GM11168 (cell line): Measurements from ENCODE around the gene NGEF.

Experiments
- in situ Hi-C: fragments of 300-500 bp; cut with MboI; formaldehyde crosslinking; loops from one replicate; pipeline ENCODE4 v1.12.0; 2022; ENCODE audit warnings: low sequenced_read_pairs; ENCODE audit not compliant: unreplicated experiment

Gene NGEF

GRCh38 chr2:232941400-232941799, 71.7 kb downstream of the NGEF start:
- in situ Hi-C loops, result no loop called here

DNA sequence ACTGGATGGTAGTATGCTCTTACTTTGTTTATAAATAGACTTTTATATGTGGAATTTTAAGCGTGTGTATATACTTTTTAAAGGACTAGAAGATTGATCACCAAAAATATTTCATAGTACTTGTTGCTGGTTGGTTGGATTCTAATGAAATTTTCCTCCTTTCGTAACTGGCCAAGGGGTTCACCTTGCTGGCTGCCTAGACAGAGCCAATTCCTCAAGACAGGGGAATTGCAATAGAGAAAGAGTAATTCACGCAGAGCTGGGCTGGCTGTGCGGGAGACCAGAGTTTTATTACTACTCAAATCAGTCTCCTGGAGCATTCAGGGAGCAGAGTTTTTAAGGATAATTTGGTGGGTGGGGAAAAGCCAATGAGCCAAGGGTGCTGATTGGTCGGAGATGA, 72.3 kb downstream of the NGEF start:
- in situ Hi-C loops, result no loop called here

DNA sequence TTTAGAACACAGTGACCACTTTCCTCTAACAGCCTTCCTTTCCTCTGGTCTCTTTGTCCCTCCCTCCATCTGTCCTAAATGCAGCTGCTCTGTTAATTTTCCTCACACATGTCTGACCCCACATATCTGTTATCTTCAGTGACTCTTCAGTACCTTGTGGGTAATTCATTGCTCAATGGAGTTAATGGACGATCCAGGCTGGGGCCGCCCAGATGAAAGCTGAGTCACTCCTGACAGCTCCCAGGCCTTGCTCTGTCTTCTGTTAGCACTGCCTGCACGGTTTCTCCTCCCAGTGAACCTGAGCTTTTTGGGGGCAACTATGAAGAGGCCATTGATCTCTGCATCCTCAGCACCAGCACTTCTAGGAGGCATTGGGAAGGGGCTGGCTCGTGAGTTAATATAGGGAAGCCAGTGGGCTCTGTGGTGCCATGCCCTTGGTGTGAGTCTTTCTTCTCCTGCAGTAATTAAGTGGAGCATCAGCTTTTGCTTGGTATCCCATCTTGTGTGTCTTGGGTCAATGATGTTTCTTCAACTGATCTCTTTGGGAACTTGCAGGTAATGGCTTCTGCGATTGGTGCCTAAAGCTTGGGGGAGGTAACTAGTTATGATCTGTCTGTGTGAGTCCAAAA, 75.7 kb downstream of the NGEF start:
- in situ Hi-C loops, result no loop called here

DNA sequence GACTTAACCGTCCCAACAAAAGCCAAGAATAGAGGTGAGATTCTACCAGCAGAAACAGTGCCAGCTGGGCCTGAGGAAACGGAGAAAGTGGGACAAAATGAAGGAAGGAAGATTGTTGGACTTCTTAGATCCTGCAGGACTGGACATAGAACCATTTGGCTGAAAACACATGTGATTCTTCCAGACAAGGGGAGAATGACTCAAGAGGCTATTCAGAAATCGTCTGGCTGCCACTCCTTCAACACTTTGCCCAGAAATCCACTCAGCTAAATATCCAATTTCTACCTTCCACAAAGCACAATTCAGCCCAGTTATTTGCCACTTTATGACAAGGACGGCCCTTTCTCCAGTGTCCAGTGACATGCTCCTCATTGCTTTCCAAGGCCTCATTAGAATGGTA, 81.4 kb downstream of the NGEF start:
- in situ Hi-C loops, result no loop called here

DNA sequence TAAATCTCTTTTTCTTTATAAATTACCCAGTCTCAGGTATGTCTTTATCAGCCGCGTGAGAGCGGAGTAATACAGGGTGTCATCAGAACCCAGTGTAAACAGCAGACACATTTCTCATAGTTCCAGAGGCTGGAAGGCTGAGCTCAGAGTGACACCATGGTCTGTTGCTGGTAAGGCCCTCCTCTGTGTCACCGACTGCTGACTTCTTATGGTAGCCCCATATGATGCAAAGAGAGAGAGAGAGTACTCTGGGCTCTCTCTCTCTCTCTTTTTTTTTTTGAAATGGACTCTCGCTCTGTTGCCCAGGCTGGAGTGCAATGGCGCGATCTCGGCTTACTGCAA, 83.0 kb downstream of the NGEF start:
- in situ Hi-C loops, result no loop called here

DNA sequence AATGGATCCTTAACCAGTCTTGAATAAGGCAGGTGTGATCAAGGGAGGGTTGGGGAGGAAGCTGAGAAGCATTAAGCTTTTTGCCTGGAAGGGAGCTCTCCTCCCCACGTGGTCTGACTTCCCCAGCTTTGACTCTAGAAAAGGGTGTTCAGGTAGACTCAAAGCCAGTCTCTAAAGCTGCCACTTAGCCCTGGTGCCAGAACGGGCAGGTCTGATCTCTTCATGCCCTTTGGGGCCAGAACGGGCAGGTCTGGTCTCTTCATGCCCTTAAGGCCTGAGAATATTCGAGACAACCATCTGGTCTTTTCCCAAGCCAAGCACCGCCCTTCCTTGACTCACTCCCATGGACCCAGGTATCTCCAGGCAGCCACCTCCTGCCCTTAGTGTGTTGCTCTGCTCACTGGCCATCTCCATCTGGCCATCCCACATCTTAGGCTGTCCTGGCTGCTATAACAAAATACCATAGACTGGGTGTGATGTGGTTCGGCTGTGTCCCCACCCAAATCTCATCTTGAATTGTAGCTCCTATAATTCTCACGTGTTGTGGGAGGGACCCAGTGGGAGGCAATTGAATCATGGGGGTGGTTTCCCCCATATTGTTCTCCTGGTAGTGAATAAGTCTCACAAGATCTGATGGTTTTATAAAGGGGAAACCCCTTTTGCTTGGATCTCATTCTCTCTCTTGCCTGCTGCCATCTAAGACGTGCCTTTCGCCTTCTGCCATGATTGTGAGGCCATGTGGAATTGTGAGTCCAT, 83.6 kb downstream of the NGEF start:
- in situ Hi-C loops, result no loop called here

DNA sequence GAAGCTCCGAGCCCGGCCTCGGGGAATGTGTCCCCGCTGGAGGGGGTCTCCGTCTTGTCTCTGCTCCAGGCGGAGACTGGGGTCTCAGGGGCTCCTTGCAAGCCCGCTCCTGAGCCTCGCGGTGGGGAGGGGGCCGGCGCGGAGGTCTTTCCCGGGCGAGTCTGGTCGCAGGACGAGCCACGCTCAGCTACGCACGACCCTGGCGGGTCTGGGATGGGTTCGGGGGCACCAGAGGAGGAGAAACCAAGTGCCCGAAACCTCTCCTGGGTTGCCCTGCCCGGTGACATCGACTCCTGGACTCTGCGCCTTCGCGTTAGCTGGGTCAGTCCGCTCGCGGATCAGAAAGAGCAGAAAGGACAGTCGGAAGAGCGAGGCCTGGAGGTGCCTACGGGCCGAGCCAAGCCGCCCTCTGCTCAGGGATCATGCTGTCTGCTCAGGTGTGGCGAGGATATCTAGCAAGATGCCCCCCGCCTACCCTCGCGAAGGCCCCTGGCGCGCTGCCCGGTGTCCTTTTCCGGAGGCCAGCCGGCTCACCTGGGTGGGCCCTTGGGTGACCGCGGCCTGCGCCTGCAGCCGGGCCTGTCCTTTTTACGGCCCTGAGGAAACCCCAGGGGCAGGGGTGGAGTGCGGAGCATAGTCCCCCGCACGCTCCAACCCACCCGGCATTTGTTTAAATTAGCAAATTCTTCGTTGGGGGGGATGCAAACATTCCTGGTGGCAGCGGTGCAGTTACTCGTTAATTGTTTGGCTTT, 84.3 kb downstream of the NGEF start:
- in situ Hi-C loops, result no loop called here

DNA sequence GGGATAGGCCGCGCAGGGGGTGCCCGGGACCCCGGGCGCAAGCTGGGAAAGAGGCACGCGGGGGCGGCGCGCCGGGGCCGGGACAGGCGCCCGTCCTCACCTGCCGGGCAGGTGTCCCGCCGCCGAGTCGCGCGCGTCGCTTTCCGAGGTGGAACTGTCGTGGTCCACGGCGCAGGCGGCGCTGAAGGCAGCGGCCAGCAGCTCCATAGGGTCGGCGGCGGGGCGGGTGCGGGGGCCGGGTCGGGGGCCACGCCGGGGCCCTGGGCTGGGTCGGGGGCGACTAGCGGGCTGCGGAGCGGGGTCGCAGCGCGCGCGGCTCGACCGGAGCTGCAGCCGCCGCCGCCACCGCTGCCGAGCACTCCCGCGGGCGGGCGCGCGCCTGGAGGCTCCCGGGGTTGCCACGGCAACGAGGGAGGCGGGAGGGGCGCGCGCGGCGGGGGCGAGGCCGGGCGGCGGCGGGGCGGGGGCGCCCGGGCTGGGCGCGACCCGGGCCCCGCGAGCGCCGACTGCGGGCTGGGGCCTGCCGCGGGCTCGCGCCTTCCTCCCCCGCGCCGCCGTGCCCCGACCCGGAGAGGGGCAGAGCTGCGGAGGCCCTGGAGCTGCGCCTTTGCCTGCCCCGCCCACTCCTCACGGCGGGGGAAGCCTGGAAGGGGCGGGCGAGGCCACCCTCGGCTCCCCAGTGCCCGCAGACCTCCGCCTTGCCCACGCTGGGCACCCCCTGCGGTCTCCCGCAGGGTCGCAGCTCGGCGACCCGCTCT, 85.1 kb downstream of the NGEF start:
- in situ Hi-C loops, result no loop called here

- in situ Hi-C loops, result no loop called here
Observed at GRCh38 chr2:232927032-232927792, 85.8 kb downstream of the NGEF start.

DNA sequence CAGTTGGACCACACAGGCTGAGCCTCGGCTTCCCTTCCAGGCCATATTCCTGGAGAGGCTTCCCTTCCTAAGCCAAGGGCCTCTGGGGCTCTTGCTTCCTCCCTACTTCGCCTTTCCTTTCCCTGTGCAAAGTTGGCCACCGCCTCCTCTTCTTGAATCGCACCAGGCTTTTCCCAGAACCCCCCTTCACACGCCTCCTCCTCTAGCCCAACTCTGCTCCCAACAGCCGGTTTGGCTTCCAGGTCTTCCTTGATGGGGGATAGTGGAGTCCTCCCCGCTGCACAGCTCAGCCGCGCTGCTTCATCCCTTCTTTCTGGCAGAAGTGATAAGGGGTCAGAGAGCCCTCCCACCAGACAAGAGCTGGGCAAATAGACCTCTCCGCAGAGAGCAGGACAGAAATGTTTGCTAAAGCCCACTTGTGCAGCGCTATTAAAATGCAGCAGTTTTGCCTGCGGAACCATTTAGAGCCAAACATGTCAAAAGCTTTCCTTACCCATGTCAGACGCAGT, 86.6 kb downstream of the NGEF start:
- in situ Hi-C loops, result no loop called here

DNA sequence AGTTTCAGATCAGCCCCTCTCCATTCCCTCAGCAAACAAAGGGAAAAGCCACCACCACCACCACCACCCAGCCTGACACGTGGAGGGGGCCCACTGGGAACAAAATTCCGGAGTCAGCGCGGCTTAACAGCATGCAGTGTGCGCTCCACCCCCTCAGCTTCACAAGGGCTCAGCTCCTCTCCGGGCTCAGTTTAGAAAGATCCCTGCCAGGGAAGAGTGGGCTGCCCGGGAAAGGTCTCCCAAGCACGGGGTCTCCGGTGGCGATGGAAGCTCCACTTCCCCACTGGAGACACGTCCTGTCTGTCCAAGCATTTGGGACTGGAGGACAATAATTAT, 87.3 kb downstream of the NGEF start:
- in situ Hi-C loops, result no loop called here

- in situ Hi-C loops, result no loop called here
Observed at GRCh38 chr2:232925153-232925820, 87.8 kb downstream of the NGEF start.

DNA sequence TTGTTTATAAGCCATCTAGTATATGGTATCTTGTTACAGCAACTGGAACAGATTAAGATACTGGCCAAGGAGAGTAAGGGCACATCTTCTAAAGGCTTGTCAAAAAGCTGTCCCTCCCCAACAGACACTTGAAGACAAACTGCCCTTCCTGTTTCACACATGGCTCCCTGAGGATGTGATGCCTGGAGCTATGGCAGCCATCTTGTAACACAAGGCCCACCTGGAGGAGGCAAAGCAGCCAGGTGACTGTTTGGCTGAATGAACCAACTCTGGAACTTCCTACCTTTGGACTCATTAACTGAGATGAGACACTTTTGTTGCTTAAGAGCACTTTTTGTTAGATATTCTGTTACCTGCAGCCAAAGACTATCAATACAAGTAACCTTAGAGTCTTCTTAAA, 88.6 kb downstream of the NGEF start:
- in situ Hi-C loops, result no loop called here

- in situ Hi-C loops, result no loop called here
Observed at GRCh38 chr2:232920760-232921159, 92.3 kb downstream of the NGEF start.

- in situ Hi-C loops, result no loop called here
Observed at GRCh38 chr2:232920055-232920454, 93.0 kb downstream of the NGEF start.

GRCh38 chr2:232919141-232919540, 93.9 kb downstream of the NGEF start:
- in situ Hi-C loops, result no loop called here

- in situ Hi-C loops, result no loop called here
Observed at GRCh38 chr2:232913903-232914302, 99.2 kb downstream of the NGEF start.

DNA sequence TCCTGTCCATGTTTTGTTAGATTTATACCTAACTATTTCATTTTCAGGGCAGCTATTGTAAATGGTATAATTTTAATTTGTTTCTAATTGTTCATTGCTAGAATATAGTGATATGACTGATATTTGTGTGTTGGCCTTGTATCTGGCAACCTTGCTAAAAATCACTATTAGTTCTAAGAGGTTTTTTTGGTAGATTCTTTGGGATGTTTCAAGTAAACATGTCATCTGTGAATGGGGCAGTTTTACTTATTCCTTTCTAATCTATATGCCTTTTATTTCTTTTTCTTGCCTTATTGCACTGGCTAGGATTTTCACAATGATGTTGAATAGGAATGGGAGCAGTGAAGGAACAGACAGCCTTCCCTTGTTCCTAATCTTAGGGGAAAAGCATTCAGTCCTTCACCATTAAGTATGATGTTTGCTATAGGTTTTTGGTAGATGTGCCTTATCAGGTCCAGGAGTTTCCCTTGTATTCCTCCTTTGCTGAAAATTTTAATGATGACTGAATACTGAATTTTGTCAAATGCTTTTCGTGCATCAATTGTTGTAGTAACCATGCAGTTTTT, 101.3 kb downstream of the NGEF start:
- in situ Hi-C loops, result no loop called here

DNA sequence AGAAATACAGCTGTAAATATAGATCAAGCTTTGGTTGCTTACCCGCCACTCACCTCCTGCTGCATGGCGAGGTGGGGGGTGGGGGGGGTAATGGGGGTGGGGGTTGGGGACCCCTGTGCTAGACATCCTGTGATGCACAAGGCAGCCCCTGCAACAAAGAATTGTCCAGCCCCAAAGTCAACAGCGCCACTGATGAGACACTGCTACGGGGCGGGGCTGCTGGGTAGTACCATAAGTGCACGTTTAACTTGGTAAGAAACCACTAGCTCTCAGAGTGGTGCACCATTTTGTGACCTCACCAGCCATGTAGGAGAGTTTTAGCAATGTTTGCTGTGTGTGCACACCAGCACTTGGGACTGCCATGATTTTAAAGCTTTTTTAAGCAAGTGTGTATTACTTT, 102.7 kb downstream of the NGEF start:
- in situ Hi-C loops, result no loop called here
